Measurements from ENCODE around the gene DNAJA2. TPM values are rescaled to one million over a fixed set of nuclear protein-coding genes. Genes with fewer than 3 reads are reported as not detected.

The DNAJA2 gene
- total and polyA plus RNA-seq, 2 experiments from 2014 or later, result 62.3 to 72.8 TPM

DNA sequence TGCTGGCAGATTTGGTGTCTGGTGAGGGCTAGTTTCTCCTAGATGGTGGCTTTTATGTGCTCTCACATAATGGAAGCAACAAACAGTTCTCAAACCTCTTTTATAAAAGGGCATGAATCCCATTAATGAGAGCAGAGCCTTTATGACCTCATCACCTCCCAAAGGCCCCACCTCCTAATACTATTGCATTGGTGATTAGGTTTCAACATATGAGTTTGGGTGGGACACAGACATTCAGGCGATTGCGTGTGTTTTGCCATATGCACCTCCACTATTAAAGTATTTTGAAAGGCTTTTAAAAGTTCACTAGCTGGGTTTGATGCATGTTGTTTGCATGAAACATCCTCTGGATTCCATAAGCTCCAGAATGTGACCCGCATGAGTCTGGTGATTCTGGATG lies 24.4 kb upstream of the DNAJA2 start:
- WGBS (ENCODE audit: low lambda C conversion rate, missing lambda C conversion rate), result 98% methylated on average over 3 of the region's 3 CpGs
- H3K4me1 ChIP-seq (ENCODE audit: insufficient read depth), result no peaks in the 10 kb centered on the region
- TF ChIP-seq, protein P1, sequence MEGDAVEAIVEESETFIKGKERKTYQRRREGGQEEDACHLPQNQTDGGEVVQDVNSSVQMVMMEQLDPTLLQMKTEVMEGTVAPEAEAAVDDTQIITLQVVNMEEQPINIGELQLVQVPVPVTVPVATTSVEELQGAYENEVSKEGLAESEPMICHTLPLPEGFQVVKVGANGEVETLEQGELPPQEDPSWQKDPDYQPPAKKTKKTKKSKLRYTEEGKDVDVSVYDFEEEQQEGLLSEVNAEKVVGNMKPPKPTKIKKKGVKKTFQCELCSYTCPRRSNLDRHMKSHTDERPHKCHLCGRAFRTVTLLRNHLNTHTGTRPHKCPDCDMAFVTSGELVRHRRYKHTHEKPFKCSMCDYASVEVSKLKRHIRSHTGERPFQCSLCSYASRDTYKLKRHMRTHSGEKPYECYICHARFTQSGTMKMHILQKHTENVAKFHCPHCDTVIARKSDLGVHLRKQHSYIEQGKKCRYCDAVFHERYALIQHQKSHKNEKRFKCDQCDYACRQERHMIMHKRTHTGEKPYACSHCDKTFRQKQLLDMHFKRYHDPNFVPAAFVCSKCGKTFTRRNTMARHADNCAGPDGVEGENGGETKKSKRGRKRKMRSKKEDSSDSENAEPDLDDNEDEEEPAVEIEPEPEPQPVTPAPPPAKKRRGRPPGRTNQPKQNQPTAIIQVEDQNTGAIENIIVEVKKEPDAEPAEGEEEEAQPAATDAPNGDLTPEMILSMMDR (IDR thresholded peaks at IDR 0.05; ENCODE audit: poor library complexity), result no peak
- TF ChIP-seq EZH2 (IDR thresholded peaks at IDR 0.05; ENCODE audit: borderline replicate concordance) (no peak), EZH2phosphoT487 (IDR thresholded peaks at IDR 0.05; ENCODE audit: low read depth, severe bottlenecking, unreplicated experiment) (no peak)

GRCh38 chr16:46996952-46997458 lies 23.5 kb upstream of the DNAJA2 start:
- Histone ChIP-seq H3K4me1 (ENCODE audit: insufficient read depth) (no peaks in the 10 kb centered on the region), H3K9me2 (replicated peaks; ENCODE audit: insufficient read depth) (no peaks in the 10 kb centered on the region), H3K27me3 (no peaks in the 10 kb centered on the region), H3K4me2 (no peak overlapping the region), H2AFZ (no peak overlapping the region), H3K36me3 (replicated peaks; ENCODE audit: insufficient read depth, low read depth) (no peaks in the 10 kb centered on the region), H3K9me3 (ENCODE audit: low read depth) (no peaks in the 10 kb centered on the region), H4K20me1 (ENCODE audit: insufficient read depth, poor library complexity, severe bottlenecking) (no peaks in the 10 kb centered on the region), H3K27ac (no peak overlapping the region), H3K79me2 (no peaks in the 10 kb centered on the region), H3K4me3 (no peak overlapping the region)
- DNase-seq (ENCODE audit: low spot score), result peak; percentile 10
- TF ChIP-seq, protein P1 (IDR thresholded peaks at IDR 0.05; ENCODE audit: poor library complexity), result no peak
- no peak for TF ChIP-seq EZH2 (IDR thresholded peaks at IDR 0.05; ENCODE audit: borderline replicate concordance)
- TF ChIP-seq EZH2phosphoT487 (IDR thresholded peaks at IDR 0.05; ENCODE audit: low read depth, severe bottlenecking, unreplicated experiment), result no peak
- WGBS (ENCODE audit: low lambda C conversion rate, missing lambda C conversion rate), result 100% methylated on average over 2 of the region's 2 CpGs

More for the DNA sequence above, 24.4 kb upstream of the DNAJA2 start:
- H3K27ac ChIP-seq, result no peak overlapping the region
- no peaks in the 10 kb centered on the region for H3K36me3 ChIP-seq (replicated peaks; ENCODE audit: insufficient read depth, low read depth)
- no peaks in the 10 kb centered on the region for H3K79me2 ChIP-seq
- no peaks in the 10 kb centered on the region for H3K9me3 ChIP-seq (ENCODE audit: low read depth)
- no peak overlapping the region for H3K4me3 ChIP-seq
- no peak for DNase-seq (ENCODE audit: low spot score)
- H3K9me2 ChIP-seq (replicated peaks; ENCODE audit: insufficient read depth), result no peaks in the 10 kb centered on the region
- no peaks in the 10 kb centered on the region for H3K27me3 ChIP-seq
- no peak overlapping the region for H3K4me2 ChIP-seq
- H4K20me1 ChIP-seq (ENCODE audit: insufficient read depth, poor library complexity, severe bottlenecking), result no peaks in the 10 kb centered on the region
- H2AFZ ChIP-seq, result no peak overlapping the region

GRCh38 chr16:46996391-46996790 lies 22.9 kb upstream of the DNAJA2 start:
- no peaks in the 10 kb centered on the region for H4K20me1 ChIP-seq (ENCODE audit: insufficient read depth, poor library complexity, severe bottlenecking)
- no peak overlapping the region for H3K4me2 ChIP-seq
- H3K27me3 ChIP-seq, result no peaks in the 10 kb centered on the region
- H2AFZ ChIP-seq, result no peak overlapping the region
- no peaks in the 10 kb centered on the region for H3K9me2 ChIP-seq (replicated peaks; ENCODE audit: insufficient read depth)
- no peak for TF ChIP-seq EZH2phosphoT487 (IDR thresholded peaks at IDR 0.05; ENCODE audit: low read depth, severe bottlenecking, unreplicated experiment)
- no peak for TF ChIP-seq EZH2 (IDR thresholded peaks at IDR 0.05; ENCODE audit: borderline replicate concordance)
- TF ChIP-seq, protein P1 (IDR thresholded peaks at IDR 0.05; ENCODE audit: poor library complexity), result no peak
- no peaks in the 10 kb centered on the region for H3K36me3 ChIP-seq (replicated peaks; ENCODE audit: insufficient read depth, low read depth)
- H3K27ac ChIP-seq, result no peak overlapping the region
- WGBS (ENCODE audit: low lambda C conversion rate, missing lambda C conversion rate), result 93% methylated on average over 1 of the region's 1 CpG
- DNase-seq (ENCODE audit: low spot score), result no peak
- no peaks in the 10 kb centered on the region for H3K9me3 ChIP-seq (ENCODE audit: low read depth)
- no peaks in the 10 kb centered on the region for H3K79me2 ChIP-seq
- H3K4me3 ChIP-seq, result no peak overlapping the region
- H3K4me1 ChIP-seq (ENCODE audit: insufficient read depth), result no peaks in the 10 kb centered on the region
